Tibial nerve (tissue), 4 donors: ENCODE data around the gene IL3.

Source experiments
- CTCF ChIP-seq, 5 experiments: fragments of 200-600 bp in 3 of 5; fragments of 450-650 bp in 2 of 5; sonication (generic) in 3 of 5; IDR thresholded peaks; one replicate each; pipeline ENCODE4 v1.5.1; 2016 to 2019; ENCODE audit warnings: antibody characterized with exemption in 5 of 5, mild to moderate bottlenecking in 3 of 5, moderate library complexity in 2 of 5
- EP300 ChIP-seq, 2 donors: sonication (generic); formaldehyde crosslinking; IDR thresholded peaks; one replicate each; pipeline ENCODE4 v1.6.1; 2017; ENCODE audit warnings: antibody characterized with exemption in 2 of 2, mild to moderate bottlenecking in 1 of 2
- POLR2A ChIP-seq, 2 donors: fragments of 450-650 bp; IDR thresholded peaks; one replicate each; pipeline ENCODE4 v1.6.1; 2017; ENCODE audit warnings: antibody characterized with exemption in 2 of 2, mild to moderate bottlenecking in 2 of 2, moderate library complexity in 2 of 2

GRCh38 chr5:132074772-132075718 is 14.6 kb downstream of the IL3 start:
- TF ChIP-seq POLR2A (IDR thresholded peaks at IDR 0.05): no peak
- TF ChIP-seq EP300 (IDR thresholded peaks at IDR 0.05): no peak
- no peak for TF ChIP-seq CTCF (IDR thresholded peaks at IDR 0.05)
